ENCODE results near the gene FAM174C.
"Not testable (repeated sequence)": the region's sequence is repeated elsewhere in the genome, so short reads cannot be mapped to it uniquely, and the experiment has no call there.

The FAM174C gene

DNA sequence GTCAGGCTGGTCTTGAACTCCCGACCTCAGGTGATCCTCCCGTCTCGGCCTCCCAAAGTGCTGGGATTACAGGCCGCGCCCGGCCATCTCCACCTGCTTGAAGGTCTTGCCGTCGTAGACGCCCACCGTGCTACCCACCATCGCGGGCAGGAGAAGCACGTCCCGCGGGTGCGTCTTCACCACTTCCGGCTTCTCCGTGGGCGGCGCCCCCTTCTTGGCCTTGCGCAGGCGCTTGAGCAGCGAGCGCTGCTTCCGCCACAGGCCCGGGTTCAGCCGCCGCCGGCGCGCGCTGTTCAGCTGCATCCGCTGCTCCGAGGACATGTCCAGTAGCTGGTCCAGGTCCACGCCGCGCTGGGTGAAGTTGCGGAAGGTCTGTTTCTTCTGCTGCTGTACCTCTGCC is 32.0 kb downstream of the FAM174C start:
- DNase-seq: no peak

DNA sequence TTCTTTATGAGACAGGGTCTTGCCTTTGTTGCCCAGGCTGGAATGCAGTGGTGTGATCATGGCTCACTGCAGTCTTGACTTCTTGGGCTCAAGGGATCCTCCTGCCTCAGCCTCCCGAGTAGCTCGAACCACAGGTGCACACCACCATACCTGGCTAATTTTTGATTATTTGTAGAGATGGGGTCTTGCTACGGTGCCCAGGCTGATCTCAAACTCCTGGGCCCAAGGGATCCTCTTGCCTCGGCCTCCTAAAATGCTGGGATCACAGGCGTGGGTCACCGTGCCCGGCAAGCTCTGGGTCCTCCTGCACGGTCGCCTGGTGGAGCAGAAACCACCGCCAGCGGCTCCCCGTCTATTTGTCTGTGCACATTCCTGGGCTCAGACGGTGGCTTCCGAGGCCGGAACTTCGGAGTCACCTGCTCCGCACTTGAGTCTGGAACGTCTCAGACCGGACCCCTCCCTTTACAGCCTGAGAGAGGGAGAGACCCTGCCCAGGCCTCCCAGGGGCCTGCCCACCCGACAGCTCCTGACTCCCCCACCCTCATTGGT is 32.5 kb downstream of the FAM174C start:
- no peak for DNase-seq

DNA sequence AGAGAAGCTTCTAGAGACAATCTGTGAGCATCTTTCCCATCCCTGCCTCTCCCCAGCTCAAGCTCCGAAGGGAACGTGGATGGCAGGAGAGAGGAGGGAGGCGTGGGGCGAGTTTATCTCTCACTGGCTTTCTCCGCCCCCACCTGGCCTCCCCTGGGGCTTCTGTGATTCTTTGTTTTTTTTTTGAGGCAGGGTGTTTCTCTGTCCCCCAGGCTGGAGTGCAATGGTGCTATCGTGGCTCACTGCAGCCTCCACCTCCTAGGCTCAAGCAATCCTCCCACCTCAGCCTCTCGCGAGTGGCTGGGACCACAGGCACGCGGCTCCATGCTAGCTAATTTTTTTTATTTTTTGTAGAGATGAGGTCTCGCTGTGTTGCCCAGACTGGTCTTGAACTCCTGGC is 33.4 kb downstream of the FAM174C start:
- no peak for DNase-seq

DNA sequence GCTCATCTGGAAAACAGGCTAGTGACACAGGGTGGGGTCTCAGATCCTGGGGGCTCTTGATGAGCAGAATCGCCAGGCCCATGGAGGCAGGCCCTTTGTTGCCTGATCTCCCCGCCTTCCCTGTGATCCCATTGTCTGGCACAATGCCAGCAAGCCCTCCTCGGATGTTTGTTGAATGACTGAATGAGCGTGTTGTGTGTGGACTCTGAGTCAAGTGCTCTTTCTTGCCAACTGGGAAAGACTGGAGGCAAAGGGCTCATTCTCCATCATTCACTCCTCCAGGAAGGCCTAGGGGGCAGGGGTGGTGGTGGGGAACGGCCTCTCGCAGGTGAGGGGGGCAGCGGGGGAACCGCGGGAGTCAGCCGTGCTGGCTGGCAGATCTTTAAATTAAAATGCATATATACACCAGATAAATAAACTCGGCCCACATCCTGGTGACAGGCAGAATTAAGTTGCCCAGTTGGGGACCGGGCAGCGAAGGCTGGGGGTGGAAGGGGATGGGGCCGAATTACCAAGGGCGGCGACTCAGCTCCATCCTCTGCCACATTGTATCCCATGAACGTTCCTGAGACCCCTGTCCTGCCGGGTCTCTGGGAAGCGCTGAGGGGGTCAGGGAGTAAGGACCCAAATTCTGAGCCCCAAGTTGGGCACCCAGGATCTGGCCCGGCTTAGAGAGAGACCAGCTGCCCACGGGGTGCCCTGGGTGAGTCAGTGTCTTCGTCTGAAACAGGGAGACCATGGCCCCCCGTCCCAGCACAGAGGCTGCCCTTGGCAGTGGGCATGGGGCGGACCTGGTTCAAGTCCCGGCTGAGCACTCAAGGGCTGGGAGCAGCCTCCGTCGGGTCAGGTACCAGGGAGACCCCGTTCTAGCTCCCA is 34.9 kb downstream of the FAM174C start:
- no peak for DNase-seq

DNA sequence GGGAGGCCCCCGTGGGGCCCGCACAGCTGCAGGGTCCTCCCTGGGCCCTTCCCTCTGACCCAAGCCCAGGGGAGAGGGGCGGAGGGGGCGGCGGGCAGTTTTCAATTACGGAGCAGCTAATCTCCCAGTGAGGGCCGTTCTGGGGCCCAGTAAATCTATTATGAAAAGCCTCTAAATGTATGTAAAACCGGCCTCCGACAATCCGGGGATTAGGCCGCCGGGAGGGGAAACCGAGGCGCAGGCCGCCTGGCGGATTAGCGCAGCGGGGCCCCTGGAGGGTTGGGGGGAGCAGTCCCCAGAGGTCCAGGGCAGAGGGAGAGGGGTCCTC is 35.5 kb downstream of the FAM174C start:
- DNase-seq: no peak

DNA sequence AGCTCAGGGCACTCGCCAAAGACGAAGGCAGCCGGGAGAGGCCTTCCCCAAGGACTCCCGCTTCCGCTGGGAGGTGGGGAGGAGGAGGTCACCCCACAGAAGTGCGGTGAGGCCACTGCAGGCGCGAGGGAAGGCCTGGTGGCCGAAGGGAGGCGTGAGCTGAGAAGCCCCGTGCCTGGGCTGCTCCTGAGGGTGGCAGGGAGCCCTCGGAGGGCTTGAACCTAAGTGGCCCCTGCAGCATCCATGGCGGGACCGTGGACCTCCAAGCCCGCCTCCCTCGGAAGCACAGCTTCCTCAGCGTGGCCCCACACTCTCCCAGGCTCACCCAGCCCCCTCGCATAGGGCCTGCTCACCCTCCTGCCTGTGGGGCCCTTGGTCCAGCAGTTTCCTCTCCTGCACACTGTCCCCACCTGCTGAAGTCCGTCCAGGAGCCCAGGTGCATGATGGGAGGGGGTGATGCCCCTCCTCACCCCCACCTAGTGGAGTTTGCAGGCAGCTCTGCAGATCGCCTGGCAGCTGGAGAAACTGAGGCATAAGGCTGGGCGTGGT is 36.3 kb downstream of the FAM174C start:
- no peak for DNase-seq

DNA sequence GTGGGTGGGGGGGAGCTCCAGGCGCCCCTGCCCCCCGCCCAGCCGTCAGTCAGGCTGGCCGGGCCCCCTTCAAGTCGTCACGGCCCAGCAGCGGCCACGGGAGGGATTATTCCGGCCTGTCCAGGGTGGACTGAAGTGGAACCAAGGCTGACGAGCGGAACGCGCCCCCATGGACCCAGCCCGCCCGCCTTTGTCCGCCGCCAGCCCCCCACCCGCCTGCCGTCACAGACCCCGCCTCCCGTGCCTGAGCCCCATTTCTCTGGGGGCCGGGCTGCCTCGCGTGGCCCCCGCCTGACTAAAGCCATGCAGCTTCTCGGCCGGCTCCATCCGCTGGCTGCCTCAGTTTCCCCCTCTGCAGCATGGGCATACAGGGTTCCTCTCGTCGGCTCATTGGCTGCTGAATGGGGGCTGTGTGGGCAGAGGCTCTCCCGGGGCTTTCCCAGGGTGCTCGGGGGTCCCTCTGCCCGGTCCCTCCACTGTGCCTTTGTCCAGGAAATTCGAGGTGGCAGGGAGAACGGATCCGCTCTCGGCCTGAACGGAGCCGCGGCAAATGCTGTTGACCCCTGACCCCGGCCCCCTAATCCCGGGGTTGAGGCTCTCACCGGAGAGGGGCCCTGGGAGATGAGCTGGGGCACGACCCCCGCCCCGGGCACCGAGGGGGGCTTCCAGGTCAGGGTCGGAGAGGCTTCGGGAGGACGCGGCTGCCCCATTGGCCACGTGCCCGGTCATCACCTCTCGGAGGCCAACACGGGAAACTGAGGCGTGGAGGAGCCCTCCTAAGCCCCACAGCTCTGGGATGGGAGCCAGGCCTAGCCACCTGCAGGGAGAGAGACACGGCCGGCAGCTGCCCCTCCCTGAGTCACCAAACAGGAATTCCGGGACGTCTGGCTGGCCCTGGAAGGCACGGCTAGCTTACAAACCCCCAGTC is 37.7 kb downstream of the FAM174C start:
- DNase-seq: no peak

DNA sequence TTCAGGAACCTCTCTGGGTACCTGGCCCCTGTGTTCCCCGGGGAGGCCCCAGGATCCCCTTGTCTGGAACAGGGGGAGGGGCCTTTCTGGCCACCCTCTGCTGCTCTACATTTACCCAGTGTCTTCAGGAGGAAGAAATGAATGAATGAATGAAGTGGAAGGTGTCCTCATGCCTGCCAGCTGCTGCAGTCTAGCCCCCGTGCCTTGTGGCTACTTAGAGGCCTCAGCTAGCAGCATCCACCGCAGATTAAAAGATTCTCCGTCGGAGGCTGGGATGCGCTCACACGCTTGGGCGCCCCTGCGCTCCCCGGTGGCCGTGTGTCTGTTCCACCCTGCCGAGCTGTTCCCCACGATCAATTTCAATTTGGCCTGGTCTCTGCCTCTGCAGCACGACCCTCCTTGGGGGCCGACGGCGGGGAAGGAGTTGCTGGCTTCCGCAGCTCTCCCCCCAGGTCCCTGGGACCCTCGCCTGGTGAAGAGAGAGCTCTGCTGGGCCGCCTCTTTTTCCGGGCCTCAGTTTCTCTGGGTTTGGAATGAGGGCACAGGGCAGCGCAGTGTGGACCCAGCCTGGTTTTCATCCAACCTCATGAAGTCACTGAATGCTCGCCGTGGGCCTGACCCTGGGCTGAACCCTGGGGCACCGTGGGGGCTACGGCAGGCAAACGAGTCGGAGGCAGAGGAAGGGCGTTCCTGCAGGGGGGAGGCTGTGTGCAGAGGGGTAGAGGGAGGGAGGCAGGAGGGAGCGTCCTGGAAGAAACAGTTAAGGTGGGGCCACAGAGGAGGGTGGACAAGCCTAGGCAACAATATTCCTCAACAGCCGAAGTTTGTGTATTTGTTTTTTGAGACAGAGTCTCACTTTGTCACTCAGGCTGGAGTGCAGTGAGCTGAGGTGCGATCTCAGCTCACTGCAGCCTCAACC is 38.6 kb downstream of the FAM174C start:
- DNase-seq: no peak

DNA sequence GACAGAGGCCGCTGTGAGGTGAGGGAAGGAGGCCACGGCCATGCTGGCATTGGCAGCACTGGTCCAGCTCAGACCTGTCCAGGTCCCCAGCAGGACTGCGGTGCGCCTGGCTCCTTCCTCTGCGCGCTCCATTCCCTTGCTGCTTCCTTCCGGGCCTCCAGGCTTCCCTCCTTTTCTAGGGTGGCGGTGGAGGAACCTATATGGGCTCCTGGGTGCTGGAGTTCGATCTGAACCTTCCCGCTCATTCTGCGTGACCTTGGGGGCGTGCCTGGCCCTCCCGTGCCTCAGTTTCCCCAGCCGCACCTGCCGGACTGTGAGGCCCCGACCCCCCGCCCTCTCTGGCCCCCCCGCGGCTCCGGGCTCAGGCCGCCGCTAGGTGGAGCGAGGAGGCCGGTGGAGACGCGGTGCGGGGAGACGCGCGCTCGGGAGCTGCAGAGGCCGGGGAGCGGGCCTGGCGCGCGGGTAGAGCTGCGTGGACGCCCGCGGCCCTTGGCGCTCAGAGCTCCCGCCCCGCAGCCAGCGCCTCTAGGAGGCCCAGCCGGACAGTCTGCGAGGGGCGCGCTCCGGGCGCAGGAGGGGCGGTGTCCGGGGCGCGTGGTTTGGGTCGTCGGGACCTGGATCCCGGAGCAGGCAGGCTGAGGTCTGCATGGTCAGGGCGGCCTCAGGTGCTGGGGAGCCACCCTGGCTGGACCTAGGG is 40.3 kb downstream of the FAM174C start:
- no peak for DNase-seq

DNA sequence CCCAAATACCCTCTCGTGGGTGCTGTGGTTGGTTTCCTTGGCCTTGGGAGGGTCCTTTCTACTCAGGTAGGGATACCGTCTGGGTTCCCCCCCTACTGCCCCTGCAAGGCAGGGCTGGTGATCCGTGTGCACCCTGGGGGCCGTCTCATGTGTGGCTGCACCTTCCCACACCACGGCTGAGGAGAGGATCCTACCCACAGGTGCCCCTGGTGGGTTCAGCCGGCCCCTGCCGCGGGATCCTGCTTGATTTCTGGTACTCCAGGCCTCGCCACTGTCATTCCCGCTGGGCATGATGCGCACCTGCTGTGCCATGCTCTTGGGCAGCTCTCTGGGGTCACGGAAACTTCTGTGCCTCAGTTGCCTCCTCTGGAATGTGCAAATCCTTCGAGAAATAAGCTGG is 41.1 kb downstream of the FAM174C start:
- no peak for DNase-seq

DNA sequence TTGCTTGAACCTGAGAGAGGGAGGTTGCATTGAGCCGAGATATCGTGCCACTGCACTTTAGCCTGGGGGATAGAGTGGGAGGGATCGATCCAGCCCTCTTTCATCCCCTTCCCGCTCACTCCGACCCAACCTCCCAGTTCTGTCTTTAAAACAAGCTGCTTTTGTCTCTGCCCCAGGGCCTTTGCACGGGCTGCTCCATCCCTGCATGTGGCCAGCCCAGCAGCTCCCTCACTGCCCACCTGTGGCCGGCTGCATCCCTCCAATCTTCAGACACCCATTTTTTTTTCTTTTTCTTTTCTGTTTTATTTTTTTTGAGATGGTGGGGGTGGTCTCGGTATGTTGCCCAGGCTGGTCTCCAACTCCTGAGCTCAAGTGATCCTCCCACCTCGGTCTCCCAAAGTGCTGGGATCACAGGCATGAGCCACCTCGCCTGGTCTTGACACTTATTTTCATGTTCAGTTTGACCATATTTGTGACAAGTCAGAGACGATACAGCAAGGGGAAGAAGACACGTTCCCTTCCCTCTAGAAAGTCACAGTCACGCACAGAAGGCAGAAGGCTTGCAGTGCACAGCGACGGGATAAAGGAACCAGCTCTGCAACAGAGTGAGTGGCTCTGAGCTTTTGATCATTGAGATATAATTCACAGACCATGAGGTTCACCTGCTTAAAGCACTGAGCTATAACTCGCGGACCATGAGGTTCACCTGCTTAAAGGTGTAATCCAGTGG is 42.1 kb downstream of the FAM174C start:
- no peak for DNase-seq

DNA sequence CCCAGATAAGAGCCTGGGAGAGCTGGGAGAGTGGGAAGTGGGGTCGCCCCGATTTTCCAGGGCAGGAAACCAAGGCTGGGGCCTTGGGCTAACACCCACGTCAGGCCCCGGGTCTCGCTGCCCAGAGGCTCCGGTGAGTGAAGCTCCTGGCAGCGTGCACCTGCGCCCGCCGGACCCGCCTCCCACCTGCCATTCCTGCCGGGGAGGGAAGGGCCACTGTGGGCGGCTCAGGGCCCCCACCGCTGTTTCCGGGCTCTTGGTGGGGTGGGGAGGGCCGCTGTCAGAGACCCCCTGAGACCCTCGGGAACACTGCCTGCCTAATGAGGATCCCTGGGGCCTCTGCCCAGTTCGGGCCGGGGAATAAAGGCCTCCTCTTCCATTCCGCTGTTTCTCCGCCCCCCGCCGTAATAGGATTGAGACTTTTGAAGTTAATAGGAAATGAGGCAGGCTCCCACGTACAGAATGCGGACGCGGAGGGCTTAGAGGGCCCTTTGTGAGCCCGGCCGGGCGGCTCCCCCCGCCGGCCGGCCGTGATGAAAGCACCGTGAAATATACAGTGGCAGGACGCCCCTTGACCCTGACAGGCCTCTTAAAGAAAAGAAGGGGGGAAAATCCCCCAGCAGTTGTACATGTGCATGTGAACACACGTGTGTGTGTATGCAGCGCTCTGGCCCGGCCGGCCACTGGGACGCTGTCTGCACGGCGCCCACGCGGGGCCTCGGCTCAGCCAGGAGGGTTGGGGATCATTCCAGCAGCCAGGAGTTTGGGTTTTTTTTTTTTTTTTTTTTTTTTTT is 43.5 kb downstream of the FAM174C start:
- DNase-seq: no peak

DNA sequence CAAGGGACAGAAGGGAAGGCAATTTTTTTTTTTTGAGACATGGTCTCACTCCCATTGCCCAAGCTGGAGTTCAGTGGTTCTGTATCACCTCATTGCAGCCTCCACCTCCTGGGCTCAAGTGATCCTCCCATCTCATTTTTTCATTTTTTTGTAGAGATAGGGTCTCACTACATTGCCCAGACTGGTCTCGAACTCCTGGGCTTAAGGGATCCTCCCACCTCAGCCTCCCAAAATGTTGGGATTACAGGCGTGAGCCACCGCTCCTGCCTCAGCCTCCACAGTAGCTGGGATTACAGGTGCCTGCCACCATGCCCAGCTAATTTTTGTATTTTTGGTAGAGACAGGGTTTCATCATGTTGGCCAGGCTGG is 44.9 kb downstream of the FAM174C start:
- not testable (repeated sequence) for DNase-seq

DNA sequence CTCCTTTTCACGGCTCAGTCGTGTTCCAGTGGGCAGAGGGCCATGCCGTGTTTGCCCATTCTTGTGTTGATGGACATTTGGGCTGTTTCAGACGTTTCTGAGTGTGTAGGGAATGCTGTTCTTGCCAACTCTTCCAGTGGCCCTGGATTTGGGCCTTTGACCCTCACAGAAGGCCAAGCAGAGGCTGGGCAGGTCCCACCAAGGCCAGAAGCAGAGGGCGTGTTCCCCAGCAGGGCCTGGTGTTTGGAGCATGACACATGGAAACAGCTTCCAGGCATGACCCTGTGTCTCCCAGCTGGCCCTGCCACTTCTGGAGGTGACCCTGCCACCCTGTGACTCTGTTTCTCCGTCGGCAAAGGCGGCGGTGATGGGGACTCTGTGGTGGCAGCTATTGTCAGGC is 46.2 kb downstream of the FAM174C start:
- DNase-seq: no peak

DNA sequence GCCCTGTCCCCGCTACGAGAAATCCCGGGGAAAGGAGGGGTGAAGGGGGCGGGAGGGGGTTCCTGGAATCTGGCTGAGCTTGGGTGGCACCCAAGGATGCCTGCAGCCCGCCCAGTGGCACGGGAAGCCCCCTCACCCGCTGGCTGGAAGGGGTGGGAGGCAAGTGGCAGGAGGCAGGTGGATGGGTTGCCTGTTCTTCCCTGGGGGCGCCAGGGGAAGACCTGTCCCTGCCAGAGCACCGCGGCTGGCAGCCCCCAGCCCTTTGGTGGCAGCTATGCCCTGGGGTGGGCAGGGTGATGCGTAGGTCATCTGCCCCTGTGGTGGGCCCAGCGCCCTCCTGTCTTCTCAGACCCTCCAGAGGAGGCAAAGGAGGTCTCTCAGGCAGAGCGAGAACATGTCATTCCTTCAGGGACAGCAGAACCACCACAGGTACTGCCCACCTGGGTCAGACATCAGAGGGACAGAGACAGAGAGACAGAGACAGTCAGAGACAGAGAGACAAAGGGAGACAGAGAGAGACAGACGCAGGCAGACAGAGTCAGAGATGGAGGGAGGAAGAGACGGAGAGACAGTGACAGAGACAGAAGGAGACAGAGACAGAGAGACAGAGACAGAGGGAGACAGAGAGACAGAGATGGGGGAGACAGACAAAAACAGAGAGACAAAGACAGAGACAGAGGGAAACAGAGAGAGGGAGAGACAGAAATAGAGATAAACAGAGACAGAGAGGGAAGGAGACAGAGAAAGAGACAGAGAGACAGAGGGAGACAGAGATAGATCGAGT is 47.1 kb downstream of the FAM174C start:
- no peak for DNase-seq

DNA sequence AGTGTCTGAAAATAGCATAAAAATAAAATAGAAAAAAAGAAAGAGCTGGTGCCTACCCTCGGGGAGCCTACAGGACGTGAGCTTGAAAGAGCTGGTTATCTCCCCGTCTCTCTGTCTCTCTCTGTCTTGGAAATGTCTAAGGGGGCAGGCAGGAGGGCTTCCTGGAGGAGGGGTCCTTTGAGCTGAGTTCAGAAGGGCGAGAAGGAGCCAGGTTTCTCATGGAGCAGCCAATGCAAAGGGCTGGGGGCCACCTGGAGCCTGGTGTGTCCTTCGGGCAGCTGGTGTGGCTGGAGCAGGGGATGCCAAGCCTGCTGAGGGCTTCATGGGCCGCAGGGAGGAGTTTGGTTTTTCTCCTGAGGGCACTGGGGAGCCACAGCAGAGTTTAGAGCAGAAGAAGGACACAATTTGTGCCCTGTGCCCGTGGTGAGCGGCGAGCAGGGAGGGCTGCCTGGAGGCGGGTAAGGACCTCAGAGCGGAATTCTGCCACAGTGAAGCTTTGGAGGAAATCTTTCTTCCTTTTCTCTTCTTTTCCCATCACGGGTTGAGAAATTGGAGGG is 49.0 kb downstream of the FAM174C start:
- no peak for DNase-seq

DNA sequence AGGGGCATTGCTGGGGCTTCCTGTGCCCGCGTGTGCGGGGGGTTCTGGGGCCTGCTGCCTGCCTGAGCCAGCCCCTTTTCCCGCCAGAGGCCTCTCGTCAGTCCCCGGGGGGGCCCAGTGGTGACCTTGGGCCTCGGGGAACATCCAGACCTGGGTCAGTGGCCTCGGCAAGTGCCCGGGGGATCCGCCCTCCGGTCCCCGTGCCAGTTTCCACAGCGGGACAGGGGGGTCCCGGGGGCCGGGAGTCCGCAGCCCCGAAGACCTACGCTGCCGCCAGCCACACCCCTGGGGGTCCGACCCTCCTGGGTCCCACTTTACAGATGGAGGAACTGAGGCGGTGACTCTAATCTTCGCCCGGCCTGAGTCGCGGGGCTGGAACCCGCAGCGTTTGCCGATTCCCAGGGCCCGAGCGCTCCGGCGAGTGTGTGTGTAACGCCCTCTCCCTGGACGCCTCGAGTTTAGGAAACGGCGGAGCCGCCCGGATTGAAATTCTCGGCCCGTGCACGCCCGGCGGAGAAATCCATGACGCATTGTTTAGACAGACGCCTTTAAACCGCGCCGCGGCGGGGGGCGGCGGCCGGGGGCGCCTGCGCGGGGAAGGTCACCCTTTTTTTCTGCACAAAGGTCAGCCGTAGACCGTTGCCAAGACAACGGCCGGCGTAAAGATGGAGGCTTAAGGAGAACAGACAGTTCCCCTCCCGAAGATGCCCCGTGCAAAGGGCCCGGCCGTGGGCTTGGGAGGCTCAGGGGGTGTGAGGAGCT is 49.7 kb downstream of the FAM174C start:
- DNase-seq: no peak
